Activated gamma-delta T cell treated with Interleukin-2 at 50 U/mL for 16 hours (primary cell): ENCODE data around the gene ALCAM.
"Not testable (repeated sequence)": the region's sequence is repeated elsewhere in the genome, so short reads cannot be mapped to it uniquely, and the experiment has no call there.

Source experiments
- DNase-seq: peaks from one replicate; pipeline ENCODE4 v3.0.0-alpha.2; 2020

ALCAM gene

DNA sequence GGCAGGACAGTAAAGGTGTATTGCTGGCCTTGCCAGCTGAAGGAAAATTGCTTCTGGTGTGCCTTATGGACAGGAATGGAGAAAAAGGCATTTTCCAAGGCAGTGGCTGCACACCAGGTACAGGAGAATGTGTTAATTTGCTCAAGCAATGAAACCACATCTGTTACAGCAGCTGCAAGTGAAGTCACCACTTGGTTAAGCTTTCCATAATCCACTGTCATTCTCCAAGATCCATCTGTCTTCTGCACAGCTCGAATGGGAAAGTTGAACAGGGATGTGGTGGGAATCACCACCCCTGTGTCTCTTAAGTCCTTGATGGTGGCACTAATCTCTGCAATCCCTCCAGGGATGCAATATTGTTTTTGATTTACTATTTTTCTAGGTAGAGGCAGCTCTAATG is 236.8 kb downstream of the ALCAM start:
- not testable (repeated sequence) for DNase-seq

DNA sequence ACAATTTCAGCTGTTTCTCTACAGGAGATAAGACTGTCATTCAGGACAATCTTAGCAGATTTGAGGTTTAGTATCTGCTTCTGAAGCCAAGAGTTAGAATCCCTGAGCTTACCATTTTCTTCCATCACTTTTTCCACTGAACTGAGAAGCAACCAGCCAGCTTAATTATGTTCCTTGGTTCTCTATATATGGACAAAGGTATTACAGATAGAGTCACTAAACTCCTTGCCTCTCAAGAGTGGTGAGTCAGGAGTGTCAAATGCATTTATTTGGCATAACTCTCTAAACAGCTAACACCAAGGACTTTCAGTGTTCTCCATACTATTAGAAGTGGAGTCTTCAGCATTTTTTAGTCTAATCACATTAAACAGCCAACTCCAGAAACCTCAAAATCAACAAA is 239.3 kb downstream of the ALCAM start:
- no peak for DNase-seq

DNA sequence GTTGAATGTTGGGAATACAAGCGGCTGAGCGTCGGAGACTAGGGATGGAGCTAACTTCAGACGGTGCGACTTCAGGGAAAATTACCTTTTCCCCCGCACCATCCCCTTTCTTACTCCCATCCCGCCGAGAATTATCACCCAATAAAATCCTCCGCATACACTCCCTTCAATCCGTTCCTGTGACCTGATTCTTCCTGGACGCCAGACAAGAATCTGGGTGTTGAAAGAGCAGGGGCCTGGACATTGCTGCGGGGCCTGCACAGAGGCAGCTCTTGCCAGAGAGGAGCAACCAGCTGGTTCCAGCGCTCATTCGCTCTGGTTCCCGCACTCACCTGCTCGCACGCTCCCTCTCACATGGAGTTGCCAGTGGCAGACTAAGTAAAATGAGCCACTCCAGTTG is 241.9 kb downstream of the ALCAM start:
- no peak for DNase-seq

DNA sequence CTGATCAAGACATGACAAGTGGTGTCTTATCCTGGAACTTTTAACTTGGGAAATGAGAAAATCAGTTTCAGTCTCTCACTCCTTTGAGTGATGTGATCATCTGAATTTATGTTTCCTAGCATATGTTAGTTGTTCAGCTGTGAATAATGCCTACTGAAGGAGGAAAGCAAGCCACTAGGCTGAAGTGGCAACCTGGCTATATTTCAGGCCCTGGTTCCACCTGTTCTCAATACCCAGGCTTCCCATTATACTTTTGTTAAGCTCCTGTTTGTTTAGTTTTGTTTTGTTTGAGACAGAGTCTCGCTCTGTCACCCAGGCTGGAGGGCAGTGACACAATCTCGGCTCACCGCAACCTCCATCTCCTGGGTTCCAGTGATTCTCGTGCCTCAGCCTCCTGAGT is 243.8 kb downstream of the ALCAM start:
- no peak for DNase-seq

DNA sequence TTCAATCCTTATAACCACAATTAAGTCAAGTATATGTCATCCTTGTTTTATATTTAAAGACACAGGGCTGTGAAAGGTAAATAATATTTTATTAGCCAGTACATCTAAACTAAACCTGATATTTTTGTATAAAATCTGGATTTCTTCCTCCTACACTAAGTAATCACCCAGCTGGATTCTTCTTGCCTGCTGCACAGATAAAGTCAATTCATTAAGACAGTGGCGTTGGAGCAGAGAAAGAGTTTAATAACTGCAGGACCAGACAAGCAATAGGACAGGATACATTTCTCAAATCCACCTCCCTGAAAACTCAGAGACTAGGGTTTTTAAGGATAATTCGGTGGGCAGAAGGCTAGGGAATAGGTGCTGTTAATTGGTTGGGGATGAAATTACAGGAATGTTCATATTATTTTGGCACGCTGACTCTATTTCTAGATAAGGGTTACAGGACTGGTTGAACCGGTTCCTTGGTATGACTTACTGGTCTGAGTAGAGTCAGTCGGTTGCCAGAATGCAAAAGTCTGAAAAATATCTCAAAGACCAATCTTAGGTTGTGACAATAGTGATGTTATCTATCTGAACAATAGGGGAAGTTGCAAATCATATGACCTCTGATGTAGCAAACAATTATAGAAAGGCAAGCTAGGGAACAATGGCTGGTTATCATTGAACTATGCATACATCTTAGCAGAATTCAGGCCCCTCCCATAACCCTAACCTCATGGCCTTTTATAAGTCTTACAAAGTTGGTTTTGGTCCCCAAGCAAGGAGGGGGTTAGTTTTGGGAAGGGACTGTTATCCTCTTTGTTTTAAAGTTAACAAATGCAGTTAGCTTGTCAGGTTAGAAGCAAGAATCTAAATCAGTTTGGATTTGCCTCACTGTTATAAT is 244.8 kb downstream of the ALCAM start:
- DNase-seq = no peak

DNA sequence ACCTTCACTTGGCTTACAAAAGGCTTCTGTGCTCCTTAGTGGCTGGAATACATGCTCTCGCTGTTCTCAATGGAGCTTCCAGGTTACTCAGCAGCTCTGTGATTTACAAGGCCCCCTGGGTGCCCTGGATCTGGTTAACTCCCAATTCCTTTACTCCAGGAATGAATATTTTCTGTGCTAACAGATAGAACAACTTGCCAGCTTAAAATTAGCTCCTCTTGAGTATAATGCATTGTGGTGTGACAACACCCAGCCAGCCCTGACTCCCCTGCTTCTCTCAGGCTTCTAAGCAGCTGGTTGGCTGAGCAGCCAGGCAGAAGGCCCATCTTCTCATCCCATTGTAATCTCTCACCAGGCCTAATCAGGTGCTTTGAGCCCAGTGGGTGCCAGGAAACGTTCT is 246.4 kb downstream of the ALCAM start:
- no peak for DNase-seq

DNA sequence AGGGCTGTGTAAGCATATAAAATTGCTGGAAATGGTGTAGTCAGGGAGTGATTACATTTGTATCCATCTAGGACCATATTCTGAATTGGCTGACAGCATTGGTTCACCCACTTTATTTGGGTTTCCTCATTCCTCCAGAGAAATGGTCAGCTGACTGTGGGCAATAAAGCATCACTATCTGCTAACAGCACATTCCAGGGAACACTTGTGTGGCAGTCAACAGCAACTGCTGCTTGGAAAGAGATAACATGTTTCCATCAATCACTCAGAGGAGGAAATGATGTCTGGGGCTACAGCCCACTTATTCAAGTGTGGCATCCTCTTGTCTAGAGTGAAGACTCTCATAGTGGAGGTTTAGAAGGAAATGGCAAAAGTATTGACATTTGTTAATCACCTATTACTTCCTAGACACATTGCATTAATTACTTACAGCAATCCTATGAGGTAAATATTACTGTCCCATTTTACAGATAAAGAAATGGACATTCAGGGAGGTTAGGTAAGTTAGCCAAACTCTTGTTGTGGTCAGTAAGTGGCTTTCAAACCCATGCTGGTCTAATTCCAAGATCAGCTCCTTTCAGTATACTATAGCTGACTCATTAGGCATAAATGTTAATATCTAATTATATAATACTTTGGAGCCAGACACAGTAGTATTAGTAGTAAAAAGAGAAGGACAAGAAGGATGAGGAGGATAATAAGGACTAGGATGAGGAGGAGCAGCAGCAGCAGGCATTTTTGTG is 247.8 kb downstream of the ALCAM start:
- DNase-seq = no peak

DNA sequence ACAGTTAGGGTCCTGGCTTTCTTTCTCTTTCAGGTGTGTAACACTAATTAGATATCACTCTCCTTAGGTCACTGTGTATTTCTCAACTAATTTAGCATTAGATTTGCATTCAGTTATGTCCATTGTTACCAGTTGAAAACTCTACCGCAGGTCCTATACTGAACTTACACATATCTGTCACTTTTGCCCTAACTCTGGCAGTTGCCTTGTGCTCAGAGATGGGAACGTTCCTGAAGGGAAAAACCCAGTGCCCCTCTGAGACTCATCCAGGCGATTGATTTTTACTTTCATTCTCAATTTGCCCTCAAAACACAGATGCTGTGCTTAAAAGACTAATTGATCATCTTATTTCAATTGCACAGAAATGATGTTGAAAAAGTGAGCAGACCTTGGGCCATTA is 249.1 kb downstream of the ALCAM start:
- DNase-seq = no peak

DNA sequence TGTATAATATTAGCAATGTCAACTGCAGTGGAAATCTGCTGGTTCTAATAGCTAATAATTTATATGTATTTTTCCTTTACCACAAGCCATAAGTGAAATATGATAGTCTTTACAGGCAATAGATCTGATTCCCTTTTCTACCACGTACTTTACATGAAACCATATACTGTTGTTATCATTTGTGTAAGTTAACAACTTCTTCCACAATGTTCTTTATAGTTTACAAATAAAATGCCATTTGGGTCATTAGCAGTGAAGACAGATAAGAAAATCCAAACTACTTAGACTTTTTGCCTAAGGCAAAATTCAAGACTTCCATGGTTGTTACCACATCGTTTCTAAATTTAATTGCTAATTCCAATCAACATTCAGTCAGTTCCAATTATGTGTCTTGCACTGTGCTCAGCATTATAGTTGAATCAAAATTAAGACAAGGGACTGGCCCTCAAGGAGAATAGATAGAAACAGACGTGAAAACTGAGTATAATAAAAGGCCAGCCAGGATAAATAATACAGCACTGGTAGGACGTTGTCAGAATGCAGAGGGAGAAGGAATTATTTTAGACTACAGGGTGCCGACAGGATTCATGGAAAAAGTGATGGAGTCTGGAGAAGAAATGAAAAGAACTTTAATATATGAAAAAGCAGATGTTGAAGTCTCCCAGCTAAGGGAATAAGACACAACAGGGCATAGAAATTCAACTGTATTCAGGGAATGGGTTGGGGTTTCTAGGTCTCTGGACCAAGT is 249.8 kb downstream of the ALCAM start:
- no peak for DNase-seq

DNA sequence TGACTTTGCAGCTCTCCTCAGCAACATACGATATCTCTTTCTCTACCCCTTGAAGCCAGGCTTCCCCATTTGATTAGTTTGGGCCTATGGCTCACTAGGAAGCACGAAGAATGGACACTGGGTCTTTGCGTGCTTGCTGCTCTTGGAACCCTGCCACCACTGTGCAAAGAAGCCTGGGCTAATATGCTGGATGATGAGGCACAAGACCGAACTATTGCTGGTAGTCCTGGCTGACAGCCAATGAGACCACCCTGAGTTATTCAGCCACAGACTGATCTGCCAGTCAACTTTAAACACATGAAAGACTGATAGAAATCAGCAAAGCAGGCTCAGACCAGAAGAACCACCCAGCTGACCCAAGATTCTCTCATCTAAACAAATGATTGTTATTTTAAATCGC is 251.8 kb downstream of the ALCAM start:
- no peak for DNase-seq

DNA sequence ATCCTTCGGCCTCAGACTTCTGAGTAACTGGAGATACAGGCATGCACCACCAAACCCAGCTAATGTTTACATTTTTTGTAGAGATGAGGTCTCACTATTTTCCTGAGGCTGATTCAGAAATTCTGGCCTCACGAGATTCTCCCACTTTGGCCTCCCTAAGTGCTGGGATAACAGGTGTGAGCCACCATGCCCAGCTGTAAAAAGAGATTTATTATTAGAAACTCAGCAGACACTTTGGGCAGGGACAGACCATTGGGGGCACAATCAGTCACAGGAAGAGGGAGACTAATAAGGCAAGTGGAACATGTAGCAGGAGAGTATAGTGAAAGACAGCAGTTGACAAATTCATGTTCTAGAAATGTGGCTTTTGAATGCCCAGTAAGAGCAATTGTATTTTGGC is 252.9 kb downstream of the ALCAM start:
- DNase-seq = no peak

DNA sequence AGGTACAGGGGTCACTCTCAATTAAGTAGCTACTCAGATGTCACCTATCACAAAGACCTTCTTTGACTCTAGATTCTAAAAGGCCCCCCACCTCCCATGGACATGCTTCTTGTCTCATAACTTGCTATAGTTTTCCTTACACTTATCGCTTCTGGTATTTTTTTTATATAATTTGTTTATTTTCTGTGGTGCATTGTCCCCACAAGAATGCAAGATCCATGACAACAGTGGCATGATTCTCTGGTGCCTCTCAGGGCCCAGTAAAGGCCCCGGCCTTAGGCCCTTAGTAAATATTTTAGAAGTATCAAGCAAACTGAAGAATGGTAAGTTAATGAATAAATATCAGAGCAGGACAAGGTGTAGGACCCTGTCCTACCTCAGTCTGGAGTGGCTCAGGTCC is 253.5 kb downstream of the ALCAM start:
- no peak for DNase-seq

DNA sequence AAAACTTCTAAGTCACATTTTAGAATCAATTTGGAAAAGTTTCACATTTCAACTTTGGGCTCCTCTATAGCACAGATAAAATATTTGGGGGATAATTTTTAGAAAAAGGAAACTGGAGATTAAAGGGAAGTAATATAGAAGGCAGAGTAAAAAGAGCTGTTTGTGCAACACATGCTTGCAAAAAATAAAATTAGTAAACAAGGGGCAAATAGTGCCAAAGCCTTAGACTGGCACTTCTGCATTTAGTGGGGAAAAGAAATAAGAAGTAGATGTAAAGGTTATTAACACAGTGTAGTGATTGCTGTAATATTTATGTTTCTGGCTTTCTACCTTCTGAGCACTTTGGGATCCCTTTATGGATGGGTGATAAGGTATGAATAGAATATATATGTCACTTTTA is 255.5 kb downstream of the ALCAM start:
- DNase-seq = no peak
